NCI-H446 treated with DMSO at 0.1 percent for 48 hours (cell line): ENCODE results near the gene TSC1.

Source experiments
- DNase-seq: peaks from one replicate; lab custom pipeline; 2025; lab: John Stamatoyannopoulos, UW

Gene TSC1

DNA sequence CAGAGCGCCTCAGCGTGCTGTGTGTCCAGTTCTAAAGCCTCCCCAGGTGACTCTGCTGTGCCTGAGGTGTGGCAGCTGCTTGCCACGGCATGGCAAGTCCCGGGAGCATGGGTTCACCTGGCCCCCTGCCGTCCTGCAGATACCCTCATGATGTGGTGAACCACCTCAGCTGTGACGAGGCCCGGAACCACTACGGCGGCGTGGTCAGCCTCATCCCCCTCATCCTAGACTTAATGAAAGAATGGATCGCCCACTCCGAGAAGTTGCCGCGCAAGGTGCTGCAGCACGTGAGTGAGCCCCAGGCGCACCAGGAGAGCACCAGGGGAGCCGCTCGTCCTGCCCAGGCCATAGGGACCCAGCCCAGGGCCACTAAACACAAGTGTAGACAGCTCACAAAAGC is 56.3 kb downstream of the TSC1 start:
- no peak for DNase-seq

DNA sequence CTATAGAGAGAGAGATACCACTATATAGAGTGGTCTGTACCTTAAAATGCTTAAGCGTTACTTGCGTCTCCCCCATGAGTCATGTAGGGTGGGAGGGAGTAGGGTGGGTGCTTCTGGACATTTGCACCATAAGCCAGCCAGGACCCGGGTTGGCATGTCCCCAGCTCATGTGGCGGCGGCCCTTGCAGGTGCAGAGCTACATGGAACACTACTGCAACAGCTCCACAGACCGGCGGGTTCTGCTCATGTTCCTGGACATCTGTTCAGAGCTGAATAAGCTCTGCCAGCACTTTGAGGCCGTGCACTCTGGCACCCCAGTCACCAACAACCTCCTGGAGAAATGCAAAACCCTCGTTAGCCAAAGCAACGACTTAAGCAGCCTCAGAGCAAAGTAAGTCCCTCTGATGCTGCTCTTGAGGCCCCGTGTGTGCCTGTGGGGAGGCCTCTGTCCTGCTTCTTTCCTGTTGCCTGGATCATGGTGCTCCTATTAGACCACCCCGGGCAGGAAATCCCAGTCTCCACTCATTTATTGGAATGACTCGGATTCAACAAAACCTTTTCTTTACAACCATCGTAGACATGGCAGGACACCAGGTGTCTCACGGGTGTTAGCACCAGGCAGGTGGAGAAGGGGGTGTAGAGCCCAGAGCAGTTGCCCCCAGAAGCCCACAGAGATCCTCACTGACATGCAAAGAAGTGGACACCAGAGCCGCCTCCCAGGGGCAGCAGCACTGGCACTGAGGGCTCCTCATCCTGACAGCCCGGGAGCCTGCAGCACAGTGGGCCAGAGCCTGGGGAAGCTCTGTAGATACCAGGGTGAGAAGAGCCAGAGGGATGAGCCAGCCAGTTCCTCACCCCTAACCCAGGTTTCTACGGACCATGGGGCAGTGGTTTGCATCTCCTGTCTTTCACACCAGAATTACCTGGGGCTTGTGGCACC is 57.0 kb downstream of the TSC1 start:
- no peak for DNase-seq

DNA sequence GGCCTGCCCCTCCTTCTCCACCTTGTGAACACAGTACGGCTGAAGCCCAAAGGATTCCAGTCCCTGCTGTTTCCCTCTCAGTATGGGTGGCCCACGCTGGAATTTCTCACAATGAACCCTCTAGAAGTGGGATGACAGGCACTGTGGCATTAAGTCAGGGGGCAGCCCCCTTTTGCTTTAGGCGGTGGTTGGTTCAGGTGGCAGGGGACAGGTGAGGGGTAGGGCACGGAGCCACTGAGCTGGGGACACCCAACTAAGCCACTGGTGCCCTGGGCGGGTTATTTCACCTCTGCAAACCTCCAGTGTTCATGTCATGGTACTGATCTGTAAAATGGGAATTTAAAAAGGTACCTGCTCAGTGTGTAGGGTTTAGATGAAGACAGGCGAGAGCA is 58.1 kb downstream of the TSC1 start:
- no peak for DNase-seq

DNA sequence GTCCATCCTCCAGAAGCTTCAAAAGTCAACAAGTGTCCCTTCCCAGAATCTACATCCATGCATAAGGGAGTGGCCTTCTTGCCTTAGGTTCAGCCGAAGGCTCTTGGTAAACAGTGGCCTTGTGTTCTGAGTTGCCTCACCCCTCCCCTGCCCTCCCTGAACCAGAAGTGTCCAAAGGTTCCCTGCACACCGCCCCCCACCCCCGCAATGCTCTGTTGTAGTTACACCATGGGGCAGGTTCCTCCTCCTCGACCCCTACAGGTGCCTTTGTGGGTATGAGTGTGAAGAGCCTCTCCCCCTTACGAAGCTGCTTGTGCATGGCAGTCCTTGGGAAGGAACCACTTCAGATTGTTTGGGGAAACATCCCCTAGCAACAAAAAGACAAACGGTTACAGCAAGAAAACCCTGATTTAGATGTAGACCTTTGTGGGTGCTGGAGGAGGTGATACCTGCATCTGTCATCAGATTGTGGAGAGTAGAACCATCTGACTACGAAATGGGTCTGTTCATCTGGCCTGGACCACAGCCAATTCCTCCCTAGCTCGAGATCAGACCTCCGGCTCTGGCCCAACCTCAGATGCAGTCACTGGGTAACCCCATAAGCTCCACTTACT is 58.6 kb downstream of the TSC1 start:
- no peak for DNase-seq

DNA sequence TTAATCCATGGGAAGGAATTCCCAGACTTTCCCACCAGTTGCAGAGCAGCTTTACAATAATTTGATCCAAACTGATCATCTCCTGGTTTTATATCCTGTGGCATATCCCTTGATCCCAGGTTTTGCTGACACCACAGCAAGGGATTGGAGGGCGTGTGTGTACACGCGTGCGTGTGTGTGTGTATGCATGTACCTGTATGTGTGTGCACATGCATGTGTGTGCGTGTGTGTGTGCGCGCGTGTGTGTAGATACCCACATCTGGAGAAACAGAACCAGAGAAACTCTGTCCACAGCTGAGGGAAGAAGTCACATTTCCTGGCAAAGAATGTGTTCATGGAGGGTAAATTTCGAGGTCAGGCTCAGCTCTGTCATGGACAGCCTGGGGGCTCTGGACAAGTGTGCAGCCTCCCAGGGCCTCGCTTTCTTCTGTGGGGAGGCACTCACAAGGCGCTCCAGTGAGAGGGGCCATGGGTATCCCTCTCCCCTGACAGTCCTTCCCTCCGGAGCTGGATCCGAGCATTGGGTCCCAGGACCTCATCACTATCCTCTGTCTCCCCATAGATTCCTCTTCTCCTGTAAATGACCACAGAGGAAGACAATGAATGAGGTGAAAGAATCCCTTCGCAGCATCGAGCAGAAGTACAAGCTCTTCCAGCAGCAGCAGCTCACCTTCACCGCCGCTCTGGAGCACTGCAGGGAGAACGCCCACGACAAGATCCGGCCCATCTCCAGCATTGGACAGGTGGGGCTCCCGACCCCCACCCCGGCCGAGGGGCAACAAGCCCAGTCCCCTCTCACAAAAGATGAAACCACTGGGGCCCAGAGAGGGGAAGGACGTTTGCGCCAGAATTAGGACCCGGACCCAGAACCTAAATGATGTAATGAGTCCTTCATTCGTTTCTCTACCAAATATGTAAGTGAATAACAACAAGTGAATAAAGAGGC is 60.8 kb downstream of the TSC1 start:
- DNase-seq = no peak

DNA sequence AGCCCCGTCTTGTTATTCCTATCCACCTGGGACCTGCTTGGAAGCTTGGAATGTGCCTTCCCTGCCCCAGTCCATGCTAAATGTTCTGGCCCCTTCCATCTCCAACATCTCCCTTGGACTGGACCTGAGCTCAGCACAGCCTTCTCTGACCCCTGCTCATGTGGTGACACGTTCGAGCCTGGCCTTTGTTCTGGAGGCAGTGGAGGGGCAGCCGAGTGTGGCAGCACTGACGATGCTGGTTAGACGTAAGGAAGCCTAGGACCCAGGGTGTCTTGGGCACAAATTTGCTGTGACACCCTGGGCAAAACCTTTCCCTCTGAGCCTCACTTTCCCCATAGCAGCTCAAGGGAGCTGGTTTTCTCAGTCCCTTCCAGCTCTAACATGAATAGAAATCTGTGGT is 61.8 kb downstream of the TSC1 start:
- no peak for DNase-seq

DNA sequence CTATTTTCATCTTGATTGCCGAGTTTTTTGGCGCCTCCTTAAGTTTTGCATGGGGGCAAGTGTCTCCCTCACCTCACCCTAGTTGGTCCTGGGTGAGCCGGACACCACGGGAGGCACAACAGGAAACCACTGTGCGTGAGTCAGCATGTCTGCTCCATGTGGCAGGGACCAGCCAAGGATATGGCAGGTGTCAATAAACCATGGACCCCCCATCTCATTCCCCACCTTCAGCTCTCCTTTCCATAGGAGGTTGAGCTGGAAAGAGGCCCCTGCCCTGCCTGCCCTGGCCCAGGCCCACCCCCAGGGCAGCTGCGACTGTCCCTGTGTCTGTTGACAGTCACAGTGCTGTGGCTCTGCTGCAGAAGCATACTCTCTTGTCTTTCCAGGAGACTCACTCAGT is 62.6 kb downstream of the TSC1 start:
- no peak for DNase-seq

DNA sequence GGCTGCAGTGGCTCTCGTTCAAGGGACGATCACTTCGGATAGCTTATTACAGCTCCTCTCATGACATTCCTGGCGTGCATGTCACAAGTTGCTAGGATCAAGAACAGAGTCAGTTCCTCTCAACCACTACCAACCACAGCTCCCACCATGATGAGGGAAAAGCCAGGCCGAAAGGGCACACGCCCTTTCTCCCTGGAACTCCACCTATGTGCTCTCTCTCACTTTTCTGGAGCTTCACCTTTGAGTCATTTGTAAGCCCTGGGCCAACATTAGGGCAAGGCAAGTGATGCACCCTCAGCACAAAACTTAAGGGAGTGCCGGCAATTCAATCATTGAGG is 64.1 kb downstream of the TSC1 start:
- no peak for DNase-seq

DNA sequence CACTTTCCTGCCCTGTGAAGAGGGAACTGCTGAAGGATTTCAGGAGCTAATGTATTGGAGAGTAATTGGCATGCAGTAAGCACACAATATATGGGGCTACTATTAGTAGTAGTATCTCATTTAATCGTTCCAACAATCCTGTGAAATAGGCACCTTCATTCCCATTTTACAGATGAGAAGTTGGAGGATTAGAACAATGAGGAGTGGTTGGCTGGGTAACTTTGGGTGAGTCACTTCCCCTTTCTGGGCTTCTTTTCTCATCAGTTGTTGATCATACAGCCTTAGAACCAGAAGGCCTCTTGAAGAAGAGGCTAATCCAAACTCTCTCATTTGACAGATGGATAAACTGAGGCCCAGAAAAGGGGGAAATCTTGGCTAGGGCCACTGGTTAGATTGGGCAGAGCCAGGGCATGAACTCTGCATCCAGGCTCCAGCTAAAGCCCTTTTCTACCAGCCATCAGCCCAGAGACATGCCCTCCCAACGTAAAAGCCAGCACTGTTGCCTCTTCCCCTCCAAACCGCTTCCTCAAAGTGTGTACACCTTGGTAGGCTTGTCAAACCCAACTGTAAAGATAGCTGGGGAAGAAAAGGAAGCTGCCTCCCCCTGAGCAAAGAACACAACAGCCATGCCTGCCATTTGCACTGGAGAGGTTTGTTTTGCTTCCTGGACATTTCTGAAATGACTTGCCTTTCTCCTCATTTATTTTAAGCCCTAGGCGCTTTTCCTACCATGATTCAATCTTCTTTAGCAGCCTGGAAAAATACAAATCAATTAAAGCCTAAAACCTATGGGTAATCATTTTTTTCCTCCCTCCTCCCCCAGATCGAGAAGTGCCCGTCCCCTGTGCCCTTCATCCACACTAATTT is 64.7 kb downstream of the TSC1 start:
- DNase-seq = no peak

DNA sequence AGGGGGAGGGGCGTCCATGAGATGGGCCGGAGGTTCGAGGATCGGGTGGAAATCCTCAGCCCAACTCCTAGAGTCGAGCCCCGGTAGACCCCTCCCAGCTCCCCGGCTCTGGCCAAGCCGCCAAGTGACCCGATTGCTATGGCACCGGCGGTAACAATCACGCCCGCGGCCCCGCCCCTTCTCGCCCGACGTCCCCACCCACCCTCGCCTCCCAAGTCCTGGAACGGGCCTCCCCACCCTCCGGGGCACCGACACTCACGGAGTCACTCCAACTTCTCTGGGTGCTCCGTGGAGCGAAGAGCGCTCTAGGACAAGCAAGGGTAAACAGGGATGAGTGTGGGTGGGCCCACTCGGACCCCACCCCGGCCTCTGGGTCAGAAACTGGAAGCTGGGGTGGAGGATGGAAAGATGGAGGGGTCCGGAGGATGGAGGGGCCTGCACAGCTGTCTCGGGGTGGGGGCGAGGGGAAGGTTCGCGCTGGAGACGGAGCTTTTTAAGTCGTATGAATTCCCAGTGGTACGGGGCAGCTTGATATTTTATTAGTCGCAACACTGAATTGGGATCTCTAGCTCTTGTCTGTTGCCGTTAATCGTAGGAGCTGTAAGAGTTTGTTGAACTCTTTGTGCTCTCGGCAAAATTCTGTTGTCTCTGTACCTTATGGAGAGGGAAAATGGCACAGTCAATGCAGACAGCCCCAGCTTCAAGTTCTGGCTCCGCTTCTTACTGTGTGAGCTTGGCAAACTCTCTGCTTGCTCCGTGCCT is 65.5 kb downstream of the TSC1 start, which contains the start of gene SPACA9:
Gene SPACA9, plus strand, starts transcription at position 204 of the 762 bp plus-strand sequence. CDS start 5,050 bp downstream, outside the sequence.
- no peak for DNase-seq

DNA sequence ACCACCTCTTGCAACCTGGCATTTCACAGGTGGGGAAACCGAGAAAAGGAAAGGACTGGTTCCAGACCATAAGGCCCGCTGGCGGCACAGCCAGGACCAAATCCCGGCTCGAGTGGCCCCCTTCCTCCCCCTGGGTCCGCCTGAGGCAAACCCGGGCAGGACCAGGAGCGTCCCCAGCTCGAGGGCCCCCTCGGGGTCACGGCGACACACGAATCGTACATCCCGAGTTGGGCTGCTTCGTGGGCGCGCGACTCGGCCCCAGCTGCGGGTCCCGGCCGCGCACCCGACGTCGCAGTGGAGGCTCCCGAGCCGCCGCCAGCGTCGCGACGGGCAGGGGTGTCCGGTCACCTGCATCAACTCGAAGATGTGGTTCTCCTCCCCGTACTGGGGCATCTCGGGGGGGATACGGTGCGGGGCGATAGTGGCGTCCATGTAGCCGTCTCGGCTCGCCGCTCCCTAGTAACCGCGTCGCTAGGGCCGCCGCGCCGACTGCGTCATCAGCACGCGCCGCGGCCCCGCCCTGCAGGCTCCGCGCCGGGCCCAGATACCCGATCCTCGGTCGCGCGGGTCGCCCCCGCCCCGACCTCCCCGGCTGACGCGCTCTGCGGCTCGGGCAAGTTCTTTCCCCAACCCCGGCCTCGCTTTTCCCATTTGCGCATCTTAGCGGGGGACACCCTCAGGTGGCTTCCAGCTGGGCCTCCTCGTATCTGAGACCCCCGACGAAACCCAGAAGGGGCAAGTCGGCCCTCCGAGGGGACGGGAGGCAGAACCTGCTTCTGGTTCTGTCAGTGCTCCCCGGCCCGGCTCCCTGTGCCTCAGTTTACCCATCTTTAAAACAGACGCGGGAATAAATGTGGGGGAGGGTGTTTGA is 66.4 kb downstream of the TSC1 start, which contains the start of gene AK8:
Gene AK8, minus strand, starts transcription at position 461 of the 871 bp plus-strand sequence. Its CDS starts 29 bp downstream, at position 432.
- no peak for DNase-seq

DNA sequence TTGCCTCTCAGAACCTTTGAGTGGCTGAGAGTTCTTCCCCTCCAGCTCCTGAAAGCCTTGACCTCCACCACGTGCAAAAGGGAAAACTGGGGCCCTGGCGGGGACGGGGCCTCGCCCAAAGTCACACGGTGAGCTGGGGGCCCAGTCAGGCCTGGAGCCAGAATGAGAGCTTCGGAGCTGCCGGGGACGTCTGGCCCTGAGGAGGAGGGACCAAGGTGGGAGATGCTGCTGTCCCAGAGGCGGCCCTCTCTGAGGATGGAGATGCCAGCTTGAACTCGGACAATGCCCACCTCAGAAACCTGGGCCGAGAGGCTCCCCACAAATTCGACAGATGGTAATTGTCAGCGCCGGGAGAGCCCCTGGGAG is 67.0 kb downstream of the TSC1 start:
- DNase-seq = no peak

DNA sequence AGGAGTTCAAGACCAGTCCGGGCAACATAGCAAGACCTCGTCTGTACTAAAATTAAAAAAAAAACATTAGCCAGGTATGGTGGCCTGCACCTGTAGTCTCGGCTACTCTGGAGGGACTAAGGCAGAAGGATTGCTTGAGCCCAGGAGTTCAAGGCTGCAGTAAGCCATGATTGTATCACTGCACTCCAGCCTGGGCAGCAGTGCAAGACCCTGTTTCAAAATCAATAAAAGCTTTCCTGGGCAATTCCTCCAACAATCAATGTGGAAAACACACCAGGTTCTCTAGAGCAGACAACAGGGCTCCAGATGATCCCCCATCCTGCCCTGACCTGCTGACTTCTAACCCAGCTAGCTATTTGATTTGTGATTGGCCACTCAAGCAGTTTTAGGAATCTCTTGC is 67.6 kb downstream of the TSC1 start:
- no peak for DNase-seq

DNA sequence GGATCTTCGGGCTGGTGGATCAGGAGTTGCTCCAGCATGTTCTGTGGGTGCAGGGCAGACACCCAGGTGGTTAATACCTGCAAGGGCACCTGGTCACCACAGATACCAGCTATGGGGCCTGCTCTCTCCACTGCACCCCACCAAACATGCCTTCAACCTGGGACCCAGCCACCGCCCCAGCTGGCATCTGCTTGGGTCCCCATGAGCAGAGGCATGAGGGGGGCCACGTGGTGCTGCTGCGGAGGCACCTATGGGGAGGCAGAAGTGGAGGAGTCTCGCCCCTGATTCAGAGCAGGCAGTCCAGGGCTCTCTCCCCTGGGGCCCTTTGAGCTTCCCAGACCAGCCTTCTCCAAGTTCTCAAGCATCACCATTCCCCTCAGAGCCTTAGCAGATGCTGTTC is 69.3 kb downstream of the TSC1 start:
- DNase-seq = no peak

DNA sequence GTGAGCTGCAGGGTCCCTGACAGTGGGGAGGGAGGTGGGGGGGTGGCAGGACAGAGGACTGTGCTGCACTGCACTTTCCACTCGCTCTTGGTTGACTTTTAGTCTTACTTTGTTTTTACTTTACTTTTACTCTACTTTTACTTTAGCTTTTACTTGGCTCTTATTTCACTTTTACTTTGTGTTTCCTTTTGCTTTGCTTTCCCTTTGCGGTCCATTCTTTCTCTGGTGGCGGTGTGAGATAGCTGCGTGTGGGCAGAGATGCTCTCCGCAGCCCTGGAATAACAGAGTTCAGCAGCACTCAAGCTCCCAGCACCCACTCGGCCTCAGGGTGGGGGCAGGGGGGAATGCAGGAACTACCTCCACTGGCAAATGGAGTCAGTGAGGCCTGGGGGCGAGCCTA is 71.0 kb downstream of the TSC1 start:
- DNase-seq = no peak

DNA sequence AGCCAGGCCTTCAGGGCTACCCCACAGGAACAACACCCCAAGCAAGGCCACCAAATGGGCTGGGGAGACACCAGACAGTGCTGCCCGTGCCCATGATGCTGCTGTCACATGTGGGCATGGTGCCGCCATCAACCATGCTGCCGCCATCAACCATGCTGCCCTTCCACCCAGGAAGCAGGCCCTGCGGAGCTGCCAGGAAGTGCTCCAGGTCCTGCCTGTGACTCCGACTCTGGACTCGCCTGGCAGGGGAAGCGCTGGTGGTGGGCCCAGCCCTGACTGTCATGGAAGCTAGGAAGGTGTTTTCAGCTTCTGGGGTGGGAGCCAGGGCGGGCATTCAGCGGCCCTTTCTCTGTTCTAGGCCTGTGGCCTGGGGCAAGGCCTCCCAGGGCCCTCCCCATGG is 75.2 kb downstream of the TSC1 start:
- no peak for DNase-seq

DNA sequence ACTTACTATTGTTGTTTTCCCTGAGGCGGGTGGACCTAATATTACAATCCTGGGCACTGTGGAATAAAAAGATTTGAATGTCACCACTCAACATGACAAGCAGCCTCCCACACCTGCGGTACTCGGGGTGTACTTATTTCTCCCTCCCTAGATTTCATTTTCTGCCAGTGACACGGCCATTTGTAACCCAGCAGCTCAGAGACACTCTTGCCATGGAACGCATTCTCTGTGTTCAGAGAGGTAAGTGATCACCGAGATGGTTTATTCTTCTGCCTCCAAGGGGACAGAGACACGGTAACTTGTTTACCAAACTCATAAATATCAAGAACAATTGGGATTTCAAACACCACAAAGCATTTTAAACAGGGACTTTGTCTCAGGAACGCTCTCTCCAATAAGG is 77.5 kb downstream of the TSC1 start:
- DNase-seq = no peak

DNA sequence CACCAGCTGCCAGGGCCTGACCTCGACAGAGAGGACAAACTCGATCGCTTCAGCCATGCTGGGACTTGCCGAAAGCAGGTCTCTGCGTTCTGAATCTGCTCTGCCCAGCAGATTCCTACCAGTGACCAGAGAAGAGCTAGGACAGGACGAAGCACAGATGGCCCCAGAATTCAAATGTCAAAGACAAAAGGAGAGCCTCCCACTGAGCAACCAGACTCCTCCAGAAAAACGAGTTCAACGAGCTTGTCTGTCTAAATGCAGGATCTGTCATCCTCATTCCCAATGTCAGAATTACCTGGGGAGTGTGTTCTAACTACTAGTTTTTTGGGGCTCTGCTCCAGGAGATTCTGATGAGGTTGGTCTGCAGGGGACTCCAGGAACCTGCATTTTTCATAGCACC is 79.7 kb downstream of the TSC1 start:
- DNase-seq = no peak

DNA sequence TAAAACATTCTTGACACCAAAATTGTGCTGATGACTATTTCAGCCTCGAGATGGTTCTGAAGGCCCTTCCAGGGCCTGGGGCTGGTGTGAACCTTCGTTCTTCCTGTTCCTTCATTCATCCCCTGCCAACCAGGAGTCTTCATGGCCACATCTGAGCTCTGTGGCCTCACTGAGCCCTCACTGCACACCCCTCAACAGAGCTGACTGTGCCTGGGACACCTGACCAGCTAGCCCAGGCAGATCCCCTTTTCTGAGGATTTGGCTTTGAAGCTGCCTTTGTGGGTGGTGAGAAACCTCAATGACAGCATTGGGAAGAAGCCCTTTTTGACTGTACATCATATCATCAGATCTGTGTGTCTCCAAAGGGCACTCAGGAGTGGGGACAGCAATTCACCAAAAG is 80.1 kb downstream of the TSC1 start:
- DNase-seq = no peak

DNA sequence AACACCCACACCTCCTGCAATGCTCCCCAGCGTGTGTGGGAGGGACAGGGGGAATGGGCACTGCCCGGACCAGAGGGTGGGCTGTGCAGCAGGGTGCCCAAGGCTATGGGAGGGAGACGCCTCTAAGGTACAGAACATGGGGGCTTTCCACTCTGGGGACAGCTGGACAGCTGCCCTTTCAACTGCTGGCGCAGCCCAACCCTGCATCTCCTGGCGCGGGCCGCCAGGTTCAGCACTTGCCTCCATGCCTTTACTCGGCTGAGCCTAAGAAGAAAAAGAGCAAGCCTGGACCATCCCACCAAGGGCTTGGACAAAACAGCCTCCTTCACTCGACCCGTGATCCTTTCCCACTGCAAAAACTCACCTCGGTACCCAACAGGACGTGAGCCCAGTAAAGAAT is 81.3 kb downstream of the TSC1 start:
- DNase-seq = no peak
